OCI-LY1 (cell line): ENCODE results near the gene RAB13.

Experiments
- H2AFZ ChIP-seq: fragments of 200-600 bp; sonication (generic), shearing (Covaris generic); 2 replicates; pipeline ENCODE4 v1.6.0; 2014; ENCODE audit warnings: antibody characterized with exemption, mild to moderate bottlenecking, low read length
- H3F3A ChIP-seq: fragments of 200-600 bp; sonication (generic), shearing (Covaris generic); 2 replicates; pipeline ENCODE4 v1.6.0; 2014; ENCODE audit warnings: mild to moderate bottlenecking, antibody characterized with exemption, low read length, moderate library complexity; ENCODE audit not compliant: insufficient read depth
- H3K27ac ChIP-seq: fragments of 200-600 bp; sonication (generic); 2 replicates; pipeline ENCODE4 v1.5.1; 2014; ENCODE audit warnings: low read length, mixed run types, mild to moderate bottlenecking, low read depth; ENCODE audit not compliant: poor library complexity, severe bottlenecking
- H3K27me3 ChIP-seq: fragments of 200-600 bp; sonication (generic); 2 replicates; pipeline ENCODE4 v1.6.0; 2014; ENCODE audit warnings: antibody characterized with exemption, mild to moderate bottlenecking, low read length, moderate library complexity; ENCODE audit not compliant: insufficient read depth
- H3K36me3 ChIP-seq: fragments of 200-600 bp; sonication (generic); 2 replicates; pipeline ENCODE4 v1.6.1; 2014; ENCODE audit warnings: mild to moderate bottlenecking, antibody characterized with exemption, low read length, moderate library complexity, mixed read lengths; ENCODE audit not compliant: insufficient read depth
- H3K4me1 ChIP-seq: fragments of 200-600 bp; sonication (generic); 2 replicates; pipeline ENCODE4 v1.5.1; 2014; ENCODE audit warnings: mild to moderate bottlenecking, low read length, moderate library complexity; ENCODE audit not compliant: insufficient read depth, severe bottlenecking
- H3K4me2 ChIP-seq: fragments of 200-600 bp; sonication (generic), shearing (Covaris generic); 2 replicates; pipeline ENCODE4 v1.6.1; 2014; ENCODE audit warnings: low read length
- H3K4me3 ChIP-seq: fragments of 200-600 bp; sonication (generic); 2 replicates; pipeline ENCODE4 v1.5.1; 2014; ENCODE audit warnings: low read length, low read depth, mild to moderate bottlenecking, mixed read lengths; ENCODE audit not compliant: poor library complexity, severe bottlenecking
- H3K79me2 ChIP-seq: fragments of 200-600 bp; shearing (Covaris generic); 2 replicates; pipeline ENCODE4 v1.6.1; 2016; ENCODE audit warnings: mixed run types, low read length, mixed read lengths; ENCODE audit not compliant: insufficient read depth
- H3K9ac ChIP-seq: fragments of 200-600 bp; sonication (generic), shearing (Covaris generic); 2 replicates; pipeline ENCODE4 v1.6.1; 2014; ENCODE audit warnings: mild to moderate bottlenecking, low read length, mixed read lengths
- H3K9me2 ChIP-seq: fragments of 200-600 bp; sonication (generic), shearing (Covaris generic); 2 replicates; pipeline ENCODE4 v1.6.1; 2014; ENCODE audit warnings: low read depth, mild to moderate bottlenecking, low read length, mixed read lengths
- H3K9me3 ChIP-seq: fragments of 200-600 bp; shearing (Covaris generic); 2 replicates; pipeline ENCODE4 v1.6.1; 2014; ENCODE audit warnings: low read length, mixed read lengths
- H4K20me1 ChIP-seq: fragments of 200-600 bp; sonication (generic), shearing (Covaris generic); 2 replicates; pipeline ENCODE4 v1.6.0; 2016; ENCODE audit warnings: mild to moderate bottlenecking, low read length; ENCODE audit not compliant: insufficient read depth
- EZH2 ChIP-seq: fragments of 200-600 bp; sonication (generic), shearing (Covaris generic); IDR thresholded peaks from 2 replicates; pipeline ENCODE4 v1.8.0; 2017; ENCODE audit warnings: borderline replicate concordance, mixed run types, mild to moderate bottlenecking, antibody characterized with exemption, low read length, moderate library complexity, mixed read lengths
- TF ChIP-seq, protein P1 (sequence below): fragments of 200-600 bp; sonication (generic), shearing (Covaris generic); IDR thresholded peaks from 2 replicates; pipeline ENCODE4 v1.5.1; 2017; ENCODE audit warnings: mild to moderate bottlenecking, antibody characterized with exemption, low read length, moderate library complexity, mixed read lengths

RAB13 gene

DNA sequence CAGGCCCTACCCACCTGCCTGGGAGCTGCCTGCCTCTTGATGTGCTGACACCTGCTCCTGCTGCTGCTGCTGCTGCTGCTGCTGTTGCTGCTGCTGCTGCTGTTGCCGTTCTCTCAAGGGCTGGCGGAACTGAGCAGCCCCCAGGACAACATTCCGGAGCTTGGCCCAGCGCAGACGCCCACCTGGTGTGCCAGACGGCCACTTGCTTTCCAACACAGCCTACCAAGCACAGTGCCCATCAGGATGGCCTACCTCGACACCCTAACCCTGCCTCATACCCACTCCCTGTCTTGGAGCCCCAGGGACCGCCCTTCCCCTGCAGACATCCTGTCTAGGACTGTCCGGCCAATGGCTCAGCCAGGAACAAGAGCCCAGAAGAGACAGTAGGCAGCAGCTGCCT is 51.4 kb downstream of the RAB13 start:
- H4K20me1 ChIP-seq: no peaks in the 10 kb centered on the region

DNA sequence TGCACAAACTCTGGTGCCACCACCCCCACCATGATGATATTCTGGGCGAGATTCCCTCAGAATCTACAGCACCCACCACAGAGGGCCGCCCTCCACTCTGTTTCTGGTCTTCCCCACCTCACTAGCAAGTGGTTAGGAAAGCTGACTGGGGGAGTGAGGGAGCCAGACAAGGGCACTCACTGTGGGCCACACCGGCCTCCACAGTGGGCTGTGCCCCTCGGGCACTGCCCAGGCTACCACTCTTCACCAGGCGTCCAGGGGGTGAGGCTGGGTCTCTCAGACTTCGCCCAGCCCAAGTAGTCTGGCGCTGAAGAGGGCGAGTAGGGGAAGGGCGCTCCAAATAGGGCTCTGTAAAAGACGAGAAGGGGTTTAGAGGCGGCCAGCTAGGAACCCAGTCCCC is 52.2 kb downstream of the RAB13 start:
- H4K20me1 ChIP-seq: no peaks in the 10 kb centered on the region
- H3K9ac ChIP-seq: no peak overlapping the region
- no peaks in the 10 kb centered on the region for H3K4me1 ChIP-seq
- H3K4me2 ChIP-seq: no peak overlapping the region
- TF ChIP-seq EZH2: no peak
- TF ChIP-seq, protein P1, sequence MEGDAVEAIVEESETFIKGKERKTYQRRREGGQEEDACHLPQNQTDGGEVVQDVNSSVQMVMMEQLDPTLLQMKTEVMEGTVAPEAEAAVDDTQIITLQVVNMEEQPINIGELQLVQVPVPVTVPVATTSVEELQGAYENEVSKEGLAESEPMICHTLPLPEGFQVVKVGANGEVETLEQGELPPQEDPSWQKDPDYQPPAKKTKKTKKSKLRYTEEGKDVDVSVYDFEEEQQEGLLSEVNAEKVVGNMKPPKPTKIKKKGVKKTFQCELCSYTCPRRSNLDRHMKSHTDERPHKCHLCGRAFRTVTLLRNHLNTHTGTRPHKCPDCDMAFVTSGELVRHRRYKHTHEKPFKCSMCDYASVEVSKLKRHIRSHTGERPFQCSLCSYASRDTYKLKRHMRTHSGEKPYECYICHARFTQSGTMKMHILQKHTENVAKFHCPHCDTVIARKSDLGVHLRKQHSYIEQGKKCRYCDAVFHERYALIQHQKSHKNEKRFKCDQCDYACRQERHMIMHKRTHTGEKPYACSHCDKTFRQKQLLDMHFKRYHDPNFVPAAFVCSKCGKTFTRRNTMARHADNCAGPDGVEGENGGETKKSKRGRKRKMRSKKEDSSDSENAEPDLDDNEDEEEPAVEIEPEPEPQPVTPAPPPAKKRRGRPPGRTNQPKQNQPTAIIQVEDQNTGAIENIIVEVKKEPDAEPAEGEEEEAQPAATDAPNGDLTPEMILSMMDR: no peak
- no peak overlapping the region for H2AFZ ChIP-seq
- no peaks in the 10 kb centered on the region for H3K9me2 ChIP-seq
- H3K36me3 ChIP-seq: peaks cover 84% of the 10 kb centered on the region
- no peaks in the 10 kb centered on the region for H3K27me3 ChIP-seq
- H3K79me2 ChIP-seq: no peaks in the 10 kb centered on the region
- H3K9me3 ChIP-seq: no peaks in the 10 kb centered on the region
- no peak overlapping the region for H3K27ac ChIP-seq
- no peaks in the 10 kb centered on the region for H3F3A ChIP-seq
- H3K4me3 ChIP-seq: no peak overlapping the region

More for the DNA sequence above, 51.4 kb downstream of the RAB13 start:
- H3K36me3 ChIP-seq: peaks cover 85% of the 10 kb centered on the region
- H3K27ac ChIP-seq: no peak overlapping the region
- H3K4me1 ChIP-seq: no peaks in the 10 kb centered on the region
- H3K4me3 ChIP-seq: no peak overlapping the region
- no peak overlapping the region for H3K9ac ChIP-seq
- no peaks in the 10 kb centered on the region for H3K79me2 ChIP-seq
- TF ChIP-seq EZH2: no peak
- TF ChIP-seq, protein P1: no peak
- H3K9me3 ChIP-seq: no peaks in the 10 kb centered on the region
- H3K4me2 ChIP-seq: no peak overlapping the region
- no peaks in the 10 kb centered on the region for H3F3A ChIP-seq
- H2AFZ ChIP-seq: no peak overlapping the region
- H3K27me3 ChIP-seq: no peaks in the 10 kb centered on the region
- no peaks in the 10 kb centered on the region for H3K9me2 ChIP-seq

DNA sequence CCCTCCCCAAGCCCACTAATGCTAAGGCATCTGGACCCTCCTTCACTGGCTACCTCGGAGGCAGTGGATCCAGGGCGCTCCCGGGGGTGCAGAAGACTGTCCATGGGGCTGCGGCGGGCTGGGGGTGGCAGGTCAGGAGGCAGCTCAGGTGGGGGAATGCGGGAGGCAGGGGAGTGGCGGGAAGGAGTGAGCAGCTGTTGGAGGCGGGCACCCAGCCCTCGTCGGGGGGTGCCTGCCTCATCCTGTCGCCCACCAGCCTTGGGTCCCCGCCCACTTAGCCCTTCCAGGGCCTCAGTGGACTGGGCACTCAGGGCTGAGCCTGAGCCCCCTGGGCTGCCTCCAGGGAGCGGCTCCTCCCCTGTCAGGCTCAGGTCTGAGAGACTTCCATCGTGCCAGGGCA is 52.7 kb downstream of the RAB13 start:
- H3K9me2 ChIP-seq: no peaks in the 10 kb centered on the region
- no peak overlapping the region for H2AFZ ChIP-seq
- H3K4me3 ChIP-seq: no peak overlapping the region
- no peak overlapping the region for H3K27ac ChIP-seq
- H3K36me3 ChIP-seq: peaks cover 80% of the 10 kb centered on the region
- H4K20me1 ChIP-seq: no peaks in the 10 kb centered on the region
- no peaks in the 10 kb centered on the region for H3K9me3 ChIP-seq
- no peak for TF ChIP-seq EZH2
- TF ChIP-seq, protein P1: no peak
- H3K9ac ChIP-seq: no peak overlapping the region
- no peaks in the 10 kb centered on the region for H3K79me2 ChIP-seq
- H3F3A ChIP-seq: no peaks in the 10 kb centered on the region
- no peaks in the 10 kb centered on the region for H3K27me3 ChIP-seq
- no peak overlapping the region for H3K4me2 ChIP-seq
- H3K4me1 ChIP-seq: no peaks in the 10 kb centered on the region
